OCI-LY3 (cell line): ENCODE results near the gene ALDH16A1.

Experiments used
- H2AFZ ChIP-seq: fragments of 200-600, 300-600 bp; shearing (Covaris generic); 2 replicates; pipeline ENCODE4 v1.6.0; 2014; ENCODE audit warnings: antibody characterized with exemption, low read depth, low read length
- H3K27ac ChIP-seq: fragments of 200-600, 300-600 bp; sonication (generic); 2 replicates; pipeline ENCODE4 v1.5.1; 2014; ENCODE audit warnings: mild to moderate bottlenecking, low read length, moderate library complexity, mixed read lengths
- H3K27me3 ChIP-seq: fragments of 200-600, 300-600 bp; sonication (generic); 2 replicates; pipeline ENCODE4 v1.6.1; 2014; ENCODE audit warnings: low read depth, low read length, mixed read lengths
- H3K36me3 ChIP-seq: fragments of 200-600, 300-600 bp; sonication (generic); replicated peaks from 2 replicates; pipeline ENCODE3; 2014; ENCODE audit warnings: low read depth, low read length, mixed read lengths
- H3K4me1 ChIP-seq: fragments of 300-600, 200-600 bp; sonication (generic); 2 replicates; pipeline ENCODE4 v1.6.1; 2014; ENCODE audit warnings: low read length, mixed read lengths
- H3K4me2 ChIP-seq: fragments of 200-600, 300-600 bp; sonication (generic); 2 replicates; pipeline ENCODE4 v1.6.1; 2014; ENCODE audit warnings: low read length, mixed read lengths
- H3K4me3 ChIP-seq: fragments of 300-600, 200-600 bp; sonication (generic); 2 replicates; pipeline ENCODE4 v1.5.1; 2014; ENCODE audit warnings: antibody characterized with exemption, mild to moderate bottlenecking, low read length, moderate library complexity
- H3K79me2 ChIP-seq: fragments of 300-600, 200-600 bp; shearing (Covaris generic); 2 replicates; pipeline ENCODE4 v1.6.1; 2014; ENCODE audit warnings: mild to moderate bottlenecking, low read length, mixed read lengths
- H3K9ac ChIP-seq: fragments of 300-600, 200-600 bp; shearing (Covaris generic); 2 replicates; pipeline ENCODE4 v1.6.0; 2014; ENCODE audit warnings: mild to moderate bottlenecking, low read length, moderate library complexity
- H3K9me3 ChIP-seq: fragments of 200-600, 300-600 bp; shearing (Covaris generic); 2 replicates; pipeline ENCODE4 v1.6.1; 2014; ENCODE audit warnings: low read length, mixed read lengths; ENCODE audit not compliant: insufficient read depth
- H4K20me1 ChIP-seq: fragments of 200-600, 300-600 bp; sonication (generic); 2 replicates; pipeline ENCODE4 v1.6.1; 2016; ENCODE audit warnings: low read length, mixed read lengths; ENCODE audit not compliant: insufficient read depth
- EZH2phosphoT487 ChIP-seq: fragments of 200-600 bp; shearing (Covaris generic); IDR thresholded peaks from 2 replicates; pipeline ENCODE4 v1.6.1; 2018; ENCODE audit warnings: antibody characterized with exemption, mixed run types, low read depth
- TF ChIP-seq, protein P1 (sequence below): fragments of 200-600, 300-600 bp; sonication (generic); IDR thresholded peaks from 2 replicates; pipeline ENCODE4 v1.5.1; 2014; ENCODE audit warnings: antibody characterized with exemption, low read length, low read depth

ALDH16A1 gene

GRCh38 chr19:49425178-49425577 lies 27.8 kb upstream of the ALDH16A1 start, which contains the start of gene GFY:
Gene GFY, plus strand, starts transcription at chr19:49425388. Its CDS starts 1,043 bp downstream, at chr19:49426431.
- Histone ChIP-seq H3K79me2 (no peaks in the 10 kb centered on the region), H3K4me3 (no peak within 1 kb of the TSS), H3K27me3 (peaks cover 41% of the 10 kb centered on the region), H3K4me1 (peaks cover 5% of the 10 kb centered on the region), H3K4me2 (no peak within 1 kb of the TSS), H4K20me1 (no peaks in the 10 kb centered on the region), H3K9me3 (no peaks in the 10 kb centered on the region), H2AFZ (peak within 1 kb of the TSS; percentile 76; the same call in 1 of the 2 replicates), H3K27ac (no peak within 1 kb of the TSS), H3K36me3 (no peaks in the 10 kb centered on the region), H3K9ac (no peak within 1 kb of the TSS)
- TF ChIP-seq EZH2phosphoT487 = no peak
- TF ChIP-seq, protein P1, sequence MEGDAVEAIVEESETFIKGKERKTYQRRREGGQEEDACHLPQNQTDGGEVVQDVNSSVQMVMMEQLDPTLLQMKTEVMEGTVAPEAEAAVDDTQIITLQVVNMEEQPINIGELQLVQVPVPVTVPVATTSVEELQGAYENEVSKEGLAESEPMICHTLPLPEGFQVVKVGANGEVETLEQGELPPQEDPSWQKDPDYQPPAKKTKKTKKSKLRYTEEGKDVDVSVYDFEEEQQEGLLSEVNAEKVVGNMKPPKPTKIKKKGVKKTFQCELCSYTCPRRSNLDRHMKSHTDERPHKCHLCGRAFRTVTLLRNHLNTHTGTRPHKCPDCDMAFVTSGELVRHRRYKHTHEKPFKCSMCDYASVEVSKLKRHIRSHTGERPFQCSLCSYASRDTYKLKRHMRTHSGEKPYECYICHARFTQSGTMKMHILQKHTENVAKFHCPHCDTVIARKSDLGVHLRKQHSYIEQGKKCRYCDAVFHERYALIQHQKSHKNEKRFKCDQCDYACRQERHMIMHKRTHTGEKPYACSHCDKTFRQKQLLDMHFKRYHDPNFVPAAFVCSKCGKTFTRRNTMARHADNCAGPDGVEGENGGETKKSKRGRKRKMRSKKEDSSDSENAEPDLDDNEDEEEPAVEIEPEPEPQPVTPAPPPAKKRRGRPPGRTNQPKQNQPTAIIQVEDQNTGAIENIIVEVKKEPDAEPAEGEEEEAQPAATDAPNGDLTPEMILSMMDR = no peak

DNA sequence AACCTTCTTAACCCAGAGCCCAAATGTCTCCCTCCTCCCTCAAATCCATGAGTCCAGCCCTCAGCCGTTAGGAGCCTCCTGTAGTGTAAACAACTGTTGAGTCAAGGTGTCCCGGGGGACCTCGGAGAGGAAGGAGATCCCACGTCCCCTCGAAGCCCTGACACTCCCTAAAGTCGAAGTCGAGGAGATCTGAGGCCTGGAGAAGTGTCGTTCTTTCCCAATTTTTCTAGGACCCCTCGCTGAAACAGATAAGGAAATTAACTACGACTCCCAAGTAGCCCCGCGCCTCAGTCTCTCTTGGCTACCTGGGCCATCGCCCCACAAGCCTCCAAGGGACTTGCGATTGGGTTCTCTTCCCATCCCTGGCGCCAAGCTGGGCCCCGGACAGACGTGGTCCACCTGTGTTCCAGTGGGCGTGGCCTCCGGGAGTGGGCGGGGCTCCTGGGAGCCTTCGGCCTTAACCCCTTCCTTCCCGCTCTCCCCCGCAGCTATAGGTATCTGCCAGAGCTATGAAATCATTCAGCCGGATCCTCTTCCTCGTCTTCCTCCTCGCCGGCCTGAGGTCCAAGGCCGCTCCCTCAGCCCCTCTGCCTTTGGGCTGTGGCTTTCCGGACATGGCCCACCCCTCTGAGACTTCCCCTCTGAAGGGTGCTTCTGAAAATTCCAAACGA lies 27.0 kb upstream of the ALDH16A1 start:
- peaks cover 41% of the 10 kb centered on the region for H3K27me3 ChIP-seq
- TF ChIP-seq, protein P1 = no peak
- H3K79me2 ChIP-seq = no peaks in the 10 kb centered on the region
- no peak overlapping the region for H3K4me3 ChIP-seq
- H3K36me3 ChIP-seq = no peaks in the 10 kb centered on the region
- H3K4me1 ChIP-seq = peaks cover 10% of the 10 kb centered on the region
- H3K9ac ChIP-seq = no peak overlapping the region
- no peak overlapping the region for H2AFZ ChIP-seq
- H3K9me3 ChIP-seq = no peaks in the 10 kb centered on the region
- no peak overlapping the region for H3K27ac ChIP-seq
- no peak overlapping the region for H3K4me2 ChIP-seq
- no peaks in the 10 kb centered on the region for H4K20me1 ChIP-seq

- H3K4me2 ChIP-seq = no peak overlapping the region
- H4K20me1 ChIP-seq = no peaks in the 10 kb centered on the region
- no peak for TF ChIP-seq EZH2phosphoT487
- TF ChIP-seq, protein P1 = no peak
- H3K9ac ChIP-seq = no peak overlapping the region
- H2AFZ ChIP-seq = no peak overlapping the region
- peaks cover 41% of the 10 kb centered on the region for H3K27me3 ChIP-seq
- no peak overlapping the region for H3K4me3 ChIP-seq
- H3K79me2 ChIP-seq = no peaks in the 10 kb centered on the region
- no peaks in the 10 kb centered on the region for H3K36me3 ChIP-seq
- peaks cover 10% of the 10 kb centered on the region for H3K4me1 ChIP-seq
- no peak overlapping the region for H3K27ac ChIP-seq
- H3K9me3 ChIP-seq = no peaks in the 10 kb centered on the region
Observed at GRCh38 chr19:49427339-49427738, 25.7 kb upstream of the ALDH16A1 start.

DNA sequence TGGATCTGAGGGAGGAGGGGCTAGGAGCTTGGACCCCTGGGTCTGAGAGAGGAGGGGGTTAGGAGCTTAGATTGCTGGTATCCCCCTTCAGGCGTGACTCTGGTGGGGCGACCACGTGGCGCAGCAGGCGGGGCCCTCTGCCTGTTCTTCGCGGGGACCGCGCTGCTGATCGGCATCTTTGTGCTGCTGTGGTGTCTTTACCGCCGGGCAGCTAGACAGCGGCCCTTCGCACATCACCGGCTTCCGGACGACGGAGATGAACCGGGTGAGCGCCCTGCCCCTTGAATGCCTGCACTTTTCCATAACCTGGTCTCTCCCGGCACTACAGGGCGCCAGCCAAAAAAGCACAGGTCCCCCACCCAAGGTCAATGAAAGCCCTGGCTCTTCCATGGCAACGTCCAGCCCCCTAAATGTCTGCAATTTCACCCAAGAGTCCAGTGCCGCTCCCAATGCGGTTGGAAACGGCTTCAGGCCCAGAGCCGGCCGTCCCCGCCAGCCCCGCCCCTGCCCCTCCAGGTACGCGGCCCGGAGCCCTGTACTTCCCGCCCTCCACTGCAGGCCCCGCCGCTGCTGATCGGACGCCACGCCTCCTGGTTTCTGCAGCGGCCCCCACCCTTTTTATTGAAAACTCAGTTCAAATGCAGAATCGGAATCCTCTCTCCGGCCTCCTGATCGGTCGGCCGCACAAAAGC lies 25.0 kb upstream of the ALDH16A1 start:
- Histone ChIP-seq H3K27ac (no peak overlapping the region), H2AFZ (no peak overlapping the region), H4K20me1 (no peaks in the 10 kb centered on the region), H3K27me3 (peaks cover 41% of the 10 kb centered on the region), H3K79me2 (no peaks in the 10 kb centered on the region), H3K4me3 (no peak overlapping the region), H3K4me1 (peaks cover 10% of the 10 kb centered on the region), H3K36me3 (no peaks in the 10 kb centered on the region), H3K4me2 (no peak overlapping the region), H3K9me3 (no peaks in the 10 kb centered on the region), H3K9ac (no peak overlapping the region)
- TF ChIP-seq, protein P1 = no peak
- no peak for TF ChIP-seq EZH2phosphoT487
